Osteocyte (in vitro differentiated cells): ENCODE results near the gene VDAC2. TPM values are rescaled to one million over a fixed set of nuclear protein-coding genes. Genes with fewer than 3 reads are reported as not detected.

ENCODE experiments used
- DNase-seq: peaks from one replicate; pipeline ENCODE4 v3.0.0; 2021; ENCODE audit warnings: mixed read lengths; ENCODE audit not compliant: unreplicated experiment; ENCODE audit errors: extremely low spot score
- H3K27ac Mint-ChIP-seq: one replicate; pipeline ENCODE4 v1.8.0; 2021; ENCODE audit warnings: mild to moderate bottlenecking, mixed read lengths; ENCODE audit not compliant: unreplicated experiment
- H3K27me3 Mint-ChIP-seq: one replicate; pipeline ENCODE4 v1.8.0; 2021; ENCODE audit warnings: mixed read lengths; ENCODE audit not compliant: unreplicated experiment
- H3K36me3 Mint-ChIP-seq: one replicate; pipeline ENCODE4 v1.8.0; 2021; ENCODE audit warnings: mixed read lengths; ENCODE audit not compliant: unreplicated experiment
- H3K4me1 Mint-ChIP-seq: one replicate; pipeline ENCODE4 v1.8.0; 2021; ENCODE audit warnings: mixed read lengths; ENCODE audit not compliant: unreplicated experiment
- H3K4me3 Mint-ChIP-seq: one replicate; pipeline ENCODE4 v1.8.0; 2021; ENCODE audit warnings: mild to moderate bottlenecking, moderate library complexity, mixed read lengths; ENCODE audit not compliant: unreplicated experiment
- H3K9me3 Mint-ChIP-seq: one replicate; pipeline ENCODE4 v1.8.0; 2021; ENCODE audit warnings: mixed read lengths; ENCODE audit not compliant: unreplicated experiment
- CTCF ChIP-seq: fragments of 200-600 bp; sonication (generic); IDR thresholded peaks from 2 replicates; pipeline ENCODE4 v1.5.0; 2021; ENCODE audit warnings: antibody characterized with exemption, mild to moderate bottlenecking, moderate library complexity
- total RNA-seq: library from RNA; stranded (reverse); gene quantifications from 2 replicates; pipeline ENCODE4 v1.2.1, GENCODE V29; 2021

Gene VDAC2
- total RNA-seq, 1 donor from 2014 or later, result 130 TPM

- Mint-ChIP-seq H3K9me3 (no peaks in the 10 kb centered on the region), H3K4me1 (peaks cover 8% of the 10 kb centered on the region), H3K4me3 (no peak overlapping the region), H3K27me3 (no peaks in the 10 kb centered on the region), H3K27ac (no peak overlapping the region), H3K36me3 (no peaks in the 10 kb centered on the region)
- DNase-seq, result no peak
- TF ChIP-seq CTCF, result no peak
Observed at GRCh38 chr10:75238182-75239095, 27.8 kb downstream of the VDAC2 start.

GRCh38 chr10:75239096-75239790 is 28.6 kb downstream of the VDAC2 start:
- Mint-ChIP-seq H3K27me3 (no peaks in the 10 kb centered on the region), H3K27ac (no peak overlapping the region), H3K36me3 (no peaks in the 10 kb centered on the region), H3K4me1 (peaks cover 8% of the 10 kb centered on the region), H3K9me3 (no peaks in the 10 kb centered on the region), H3K4me3 (no peak overlapping the region)
- no peak for TF ChIP-seq CTCF
- no peak for DNase-seq

- no peaks in the 10 kb centered on the region for H3K36me3 Mint-ChIP-seq
- no peak overlapping the region for H3K4me3 Mint-ChIP-seq
- no peaks in the 10 kb centered on the region for H3K9me3 Mint-ChIP-seq
- H3K27me3 Mint-ChIP-seq, result no peaks in the 10 kb centered on the region
- H3K4me1 Mint-ChIP-seq, result peaks cover 5% of the 10 kb centered on the region
- no peak for TF ChIP-seq CTCF
- no peak overlapping the region for H3K27ac Mint-ChIP-seq
- no peak for DNase-seq
Observed at GRCh38 chr10:75240329-75241076, 29.9 kb downstream of the VDAC2 start.

- no peak for TF ChIP-seq CTCF
- Mint-ChIP-seq H3K9me3 (no peaks in the 10 kb centered on the region), H3K27me3 (no peaks in the 10 kb centered on the region), H3K4me3 (no peak overlapping the region), H3K4me1 (peaks cover 3% of the 10 kb centered on the region), H3K27ac (no peak overlapping the region), H3K36me3 (no peaks in the 10 kb centered on the region)
- DNase-seq, result no peak
Observed at GRCh38 chr10:75243426-75243825, 32.8 kb downstream of the VDAC2 start.
